Skeletal muscle cell (primary cell): ENCODE measurements around the gene TMEM108.
A peak's percentile ranks its signal among the peaks of the same experiment; 100 is the strongest.

Experiments used
- DNase-seq: peaks from one replicate; pipeline ENCODE4 v3.0.0-alpha.2; 2010; ENCODE audit warnings: low read depth
- H3K4me3 ChIP-seq: 2 replicates; pipeline ENCODE4 v1.5.1; 2011; ENCODE audit warnings: low read depth, mild to moderate bottlenecking, control low read depth, low read length, moderate library complexity

TMEM108 gene

GRCh38 chr3:133425898-133426297 is 387.7 kb downstream of the TMEM108 start:
- no peak for DNase-seq
- no peak overlapping the region for H3K4me3 ChIP-seq

GRCh38 chr3:133426721-133427120 is 388.5 kb downstream of the TMEM108 start:
- H3K4me3 ChIP-seq, result no peak overlapping the region
- DNase-seq, result peak; percentile 68

GRCh38 chr3:133428552-133428951 is 390.4 kb downstream of the TMEM108 start:
- DNase-seq, result no peak
- no peak overlapping the region for H3K4me3 ChIP-seq

- H3K4me3 ChIP-seq, result no peak overlapping the region
- no peak for DNase-seq
These were observed 390.9 kb downstream of the TMEM108 start for GRCh38 chr3:133429063-133429462.

- H3K4me3 ChIP-seq, result no peak overlapping the region
- no peak for DNase-seq
These were observed 401.4 kb downstream of the TMEM108 start for GRCh38 chr3:133439563-133439962.

GRCh38 chr3:133440652-133441051 is 402.5 kb downstream of the TMEM108 start:
- DNase-seq, result no peak
- H3K4me3 ChIP-seq, result no peak overlapping the region

GRCh38 chr3:133441867-133442270 is 403.7 kb downstream of the TMEM108 start:
- H3K4me3 ChIP-seq, result no peak overlapping the region
- DNase-seq, result no peak

- no peak overlapping the region for H3K4me3 ChIP-seq
- DNase-seq, result no peak
These were observed 404.3 kb downstream of the TMEM108 start for GRCh38 chr3:133442518-133442917.

- H3K4me3 ChIP-seq, result no peak overlapping the region
- DNase-seq, result no peak
These were observed 405.6 kb downstream of the TMEM108 start for GRCh38 chr3:133443649-133444422.

GRCh38 chr3:133444423-133444774 is 406.2 kb downstream of the TMEM108 start:
- no peak for DNase-seq
- H3K4me3 ChIP-seq, result no peak overlapping the region

GRCh38 chr3:133445108-133445507 is 406.9 kb downstream of the TMEM108 start:
- DNase-seq, result no peak
- no peak overlapping the region for H3K4me3 ChIP-seq
